ENCODE data around the gene RPL22L1.

- no peak for TF ChIP-seq CTCF (conservative IDR thresholded peaks at IDR 0.05; ENCODE audit: low read depth in 2 of 2)
- TF ChIP-seq EZH2phosphoT487 (IDR thresholded peaks at IDR 0.05; ENCODE audit: unreplicated experiment): no peak
- TF ChIP-seq JUNB (IDR thresholded peaks at IDR 0.05; ENCODE audit: unreplicated experiment): no peak
- TF ChIP-seq EZH2 (IDR thresholded peaks at IDR 0.05; ENCODE audit: low read depth, unreplicated experiment): no peak
- no peak for TF ChIP-seq POLR2AphosphoS5 (IDR thresholded peaks at IDR 0.05; ENCODE audit: low read depth)
- TF ChIP-seq REST (IDR thresholded peaks at IDR 0.05; ENCODE audit: unreplicated experiment): no peak
- TF ChIP-seq ZNF331 (CRISPR knock-in tag; IDR thresholded peaks at IDR 0.05; ENCODE audit: low read depth): no peak
- no peak for TF ChIP-seq CREB1 (CRISPR knock-in tag; IDR thresholded peaks at IDR 0.05; ENCODE audit: low read depth)
- TF ChIP-seq ETS1 (IDR thresholded peaks at IDR 0.05): no peak
Observed at GRCh38 chr3:170909129-170909903, 39.3 kb upstream of the RPL22L1 start.

Data from GM23338 (cell line).